ENCODE data around the gene OXCT1.
"Not testable (repeated sequence)": the region's sequence is repeated elsewhere in the genome, so short reads cannot be mapped to it uniquely, and the experiment has no call there.

Gene OXCT1

GRCh38 chr5:41787265-41787664, 83.0 kb downstream of the OXCT1 start:
- in situ Hi-C loops (cut with HindIII; ENCODE audit: low sequenced_read_pairs): no loop called here

- in situ Hi-C loops (cut with HindIII; ENCODE audit: low sequenced_read_pairs): no loop called here
Measured at GRCh38 chr5:41785061-41785460, 85.2 kb downstream of the OXCT1 start.

- in situ Hi-C loops (cut with HindIII; ENCODE audit: low sequenced_read_pairs): no loop called here
Measured at GRCh38 chr5:41778410-41778809, 91.8 kb downstream of the OXCT1 start.

- in situ Hi-C loops (cut with HindIII; ENCODE audit: low sequenced_read_pairs): no loop called here
Measured at GRCh38 chr5:41776435-41776834, 93.8 kb downstream of the OXCT1 start.

- in situ Hi-C loops (cut with HindIII; ENCODE audit: low sequenced_read_pairs): no loop called here
Measured at GRCh38 chr5:41773799-41774198, 96.4 kb downstream of the OXCT1 start.

GRCh38 chr5:41772785-41773442, 97.3 kb downstream of the OXCT1 start:
- in situ Hi-C loops (cut with HindIII; ENCODE audit: low sequenced_read_pairs): no loop called here

GRCh38 chr5:41772056-41772455, 98.2 kb downstream of the OXCT1 start:
- in situ Hi-C loops (cut with HindIII; ENCODE audit: low sequenced_read_pairs): no loop called here

- in situ Hi-C loops (cut with HindIII; ENCODE audit: low sequenced_read_pairs): no loop called here
Measured at GRCh38 chr5:41770799-41771198, 99.4 kb downstream of the OXCT1 start.

- in situ Hi-C loops (cut with HindIII; ENCODE audit: low sequenced_read_pairs): no loop called here
Measured at GRCh38 chr5:41768692-41769091, 101.5 kb downstream of the OXCT1 start.

- in situ Hi-C loops (cut with HindIII; ENCODE audit: low sequenced_read_pairs): loop anchor here (5.0 kb wide), 1 partner anchor 68 kb away; no protein-coding TSS in a partner anchor
Measured at GRCh38 chr5:41764650-41765049, 105.6 kb downstream of the OXCT1 start.

GRCh38 chr5:41763574-41763973, 106.7 kb downstream of the OXCT1 start:
- in situ Hi-C loops (cut with HindIII; ENCODE audit: low sequenced_read_pairs): loop anchor here (5.0 kb wide), 1 partner anchor 69 kb away; no protein-coding TSS in a partner anchor

GRCh38 chr5:41763081-41763480, 107.1 kb downstream of the OXCT1 start:
- in situ Hi-C loops (cut with HindIII; ENCODE audit: low sequenced_read_pairs): loop anchor here (5.0 kb wide), 1 partner anchor 69 kb away; no protein-coding TSS in a partner anchor

- in situ Hi-C loops (cut with HindIII; ENCODE audit: low sequenced_read_pairs): loop anchor here (5.0 kb wide), 1 partner anchor 70 kb away; no protein-coding TSS in a partner anchor
Measured at GRCh38 chr5:41762426-41762825, 107.8 kb downstream of the OXCT1 start.

GRCh38 chr5:41761663-41762062, 108.6 kb downstream of the OXCT1 start:
- in situ Hi-C loops (cut with HindIII; ENCODE audit: low sequenced_read_pairs): loop anchor here (5.0 kb wide), 1 partner anchor 71 kb away; no protein-coding TSS in a partner anchor

- in situ Hi-C loops (cut with HindIII; ENCODE audit: low sequenced_read_pairs): no loop called here
Measured at GRCh38 chr5:41755705-41756104, 114.5 kb downstream of the OXCT1 start.

- in situ Hi-C loops (cut with HindIII; ENCODE audit: low sequenced_read_pairs): no loop called here
Measured at GRCh38 chr5:41754857-41755256, 115.4 kb downstream of the OXCT1 start.

GRCh38 chr5:41751867-41752266, 118.4 kb downstream of the OXCT1 start:
- in situ Hi-C loops (cut with HindIII; ENCODE audit: low sequenced_read_pairs): no loop called here

- in situ Hi-C loops (cut with HindIII; ENCODE audit: low sequenced_read_pairs): no loop called here
Measured at GRCh38 chr5:41748631-41749030, 121.6 kb downstream of the OXCT1 start.

- in situ Hi-C loops (cut with HindIII; ENCODE audit: low sequenced_read_pairs): no loop called here
Measured at GRCh38 chr5:41747708-41748107, 122.5 kb downstream of the OXCT1 start.

- in situ Hi-C loops (cut with HindIII; ENCODE audit: low sequenced_read_pairs): no loop called here
Measured at GRCh38 chr5:41747301-41747700, 122.9 kb downstream of the OXCT1 start.

GRCh38 chr5:41742608-41743007, 127.6 kb downstream of the OXCT1 start:
- in situ Hi-C loops (cut with HindIII; ENCODE audit: low sequenced_read_pairs): not testable (repeated sequence)

GRCh38 chr5:41738710-41739354, 131.4 kb downstream of the OXCT1 start:
- in situ Hi-C loops (cut with HindIII; ENCODE audit: low sequenced_read_pairs): no loop called here
